SK-N-SH (cell line): Measurements from ENCODE around the gene ABCA8. TPM values are rescaled to one million over a fixed set of nuclear protein-coding genes. Genes with fewer than 3 reads are reported as not detected.
"Not testable (repeated sequence)": the region's sequence is repeated elsewhere in the genome, so short reads cannot be mapped to it uniquely, and the experiment has no call there.

ENCODE experiments used
- CTCF ChIA-PET: fragments of 300-600, 350-600 bp; formaldehyde crosslinking; extraction: SDS; loops from one replicate; lab custom pipeline; 2021; lab: Yijun Ruan, JAX
- POLR2A ChIA-PET: fragments of 350-600 bp; sonication (Branson Sonifier 250); formaldehyde crosslinking; extraction: SDS; loops from one replicate; lab custom pipeline; 2020; ENCODE audit warnings: antibody characterized with exemption, inconsistent platforms; lab: Yijun Ruan, JAX
- DNase-seq: peaks from one replicate; pipeline ENCODE4 v3.0.0; 2012
- H2AFZ ChIP-seq: fragments of 200-600 bp; sonication (generic); 2 replicates; pipeline ENCODE4 v1.8.1; 2016; ENCODE audit warnings: antibody characterized with exemption, mild to moderate bottlenecking, low read depth
- H3F3A ChIP-seq: fragments of 200-600 bp; sonication (generic); replicated peaks from 2 replicates; pipeline ENCODE3; 2016; ENCODE audit warnings: antibody characterized with exemption, mild to moderate bottlenecking; ENCODE audit not compliant: insufficient read depth
- H3K27ac ChIP-seq, 2 experiments: fragments of 200-500 bp in 1 of 2; fragments of 200-600 bp in 1 of 2; sonication (Bioruptor generic) in 1 of 2; sonication (generic), shearing (Covaris generic) in 1 of 2; 2 replicates each; pipeline versions ENCODE4 v1.5.1 to v1.6.1; 2014 to 2016; ENCODE audit warnings: low read depth in 2 of 2, inconsistent platforms in 1 of 2, low read length in 1 of 2, mild to moderate bottlenecking in 1 of 2, mixed read lengths in 1 of 2
- H3K27me3 ChIP-seq: fragments of 200-600 bp; sonication (generic), shearing (Covaris generic); 2 replicates; pipeline ENCODE4 v1.6.1; 2016; ENCODE audit warnings: mixed run types; ENCODE audit not compliant: insufficient read depth
- H3K36me3 ChIP-seq, 2 experiments: fragments of 200-500 bp in 1 of 2; fragments of 200-600 bp in 1 of 2; sonication (Bioruptor generic) in 1 of 2; sonication (generic) in 1 of 2; replicated peaks in 1 of 2; 2 replicates each; pipeline versions ENCODE3 to v1.5.1; 2014 to 2016; ENCODE audit warnings: low read length in 1 of 2, mild to moderate bottlenecking in 1 of 2; ENCODE audit not compliant: insufficient read depth in 2 of 2, control insufficient read depth in 1 of 2
- H3K4me1 ChIP-seq, 2 experiments: fragments of 200-500 bp in 1 of 2; fragments of 200-600 bp in 1 of 2; sonication (Bioruptor generic) in 1 of 2; sonication (generic), shearing (Covaris generic) in 1 of 2; 2 replicates each; pipeline versions ENCODE4 v1.5.1 to v1.6.1; 2014 to 2016; ENCODE audit warnings: low read depth in 1 of 2, low read length in 1 of 2, mixed run types in 1 of 2; ENCODE audit not compliant: insufficient read depth in 2 of 2, control insufficient read depth in 1 of 2
- H3K4me2 ChIP-seq: fragments of 200-600 bp; sonication (generic), shearing (Covaris generic); 2 replicates; pipeline ENCODE4 v1.6.1; 2017; ENCODE audit warnings: mixed run types
- H3K4me3 ChIP-seq, 2 experiments: fragments of 200-500 bp in 1 of 2; fragments of 200-600 bp in 1 of 2; sonication (Bioruptor generic) in 1 of 2; sonication (generic), shearing (Covaris generic) in 1 of 2; 2 replicates each; pipeline versions ENCODE4 v1.5.1 to v1.8.1; 2014 to 2016; ENCODE audit warnings: low read depth in 2 of 2, inconsistent platforms in 1 of 2, low read length in 1 of 2, mild to moderate bottlenecking in 1 of 2, mixed read lengths in 1 of 2, moderate library complexity in 1 of 2
- H3K79me2 ChIP-seq: fragments of 200-600 bp; sonication (generic); 2 replicates; pipeline ENCODE4 v1.8.1; 2017; ENCODE audit warnings: mild to moderate bottlenecking; ENCODE audit not compliant: insufficient read depth
- H3K9ac ChIP-seq: fragments of 200-600 bp; sonication (generic); 2 replicates; pipeline ENCODE4 v1.6.1; 2017; ENCODE audit warnings: mixed run types
- H3K9me2 ChIP-seq: fragments of 200-600 bp; sonication (generic); 2 replicates; pipeline ENCODE4 v1.6.1; 2017; ENCODE audit warnings: mixed run types
- H3K9me3 ChIP-seq: fragments of 200-600 bp; sonication (generic); 2 replicates; pipeline ENCODE4 v1.6.1; 2017; ENCODE audit warnings: mixed run types, mild to moderate bottlenecking, moderate library complexity
- H4K20me1 ChIP-seq: fragments of 200-600 bp; sonication (generic); 2 replicates; pipeline ENCODE4 v1.6.1; 2017; ENCODE audit warnings: mild to moderate bottlenecking, mixed run types; ENCODE audit not compliant: insufficient read depth
- EP300 ChIP-seq, 2 experiments: IDR thresholded peaks; 2 replicates each; pipeline versions ENCODE4 v1.4.0 to v1.6.1; 2012; ENCODE audit warnings: borderline replicate concordance in 1 of 2, low read depth in 1 of 2, low read length in 1 of 2
- EZH2phosphoT487 ChIP-seq: fragments of 200-600 bp; sonication (generic); IDR thresholded peaks from 2 replicates; pipeline ENCODE4 v1.6.1; 2017; ENCODE audit warnings: low read depth, mixed run types, mild to moderate bottlenecking, antibody characterized with exemption, moderate library complexity, borderline replicate concordance
- FOXJ3 ChIP-seq: sonication (generic); formaldehyde crosslinking; IDR thresholded peaks from 2 replicates; pipeline ENCODE4 v1.5.1; 2020; ENCODE audit warnings: mild to moderate bottlenecking, missing genetic modification reagents
- GABPA ChIP-seq: IDR thresholded peaks from 2 replicates; pipeline ENCODE4 v1.4.0; 2012; ENCODE audit warnings: low read depth, mild to moderate bottlenecking
- GATA2 ChIP-seq: sonication (generic); formaldehyde crosslinking; IDR thresholded peaks from 2 replicates; pipeline ENCODE4 v1.5.0; 2020; ENCODE audit warnings: mild to moderate bottlenecking, missing genetic modification reagents
- MEF2A ChIP-seq: IDR thresholded peaks from 2 replicates; pipeline ENCODE4 v1.4.0; 2012; ENCODE audit warnings: low read depth, borderline replicate concordance
- RAD21 ChIP-seq: IDR thresholded peaks from 2 replicates; pipeline ENCODE4 v1.6.1; 2012; ENCODE audit warnings: mild to moderate bottlenecking, low read length
- RCOR1 ChIP-seq: fragments of 150-350 bp; IDR thresholded peaks from 2 replicates; pipeline ENCODE4 v1.6.1; 2017; ENCODE audit warnings: antibody characterized with exemption, low read length
- SIN3A ChIP-seq: IDR thresholded peaks from 2 replicates; pipeline ENCODE4 v1.6.1; 2012; ENCODE audit warnings: low read depth, mild to moderate bottlenecking, low read length, moderate library complexity, borderline replicate concordance
- TAF1 ChIP-seq: IDR thresholded peaks from 2 replicates; pipeline ENCODE4 v1.6.1; 2012; ENCODE audit warnings: low read depth, mild to moderate bottlenecking, low read length, moderate library complexity, borderline replicate concordance
- TCF12 ChIP-seq: IDR thresholded peaks from 2 replicates; pipeline ENCODE4 v1.4.0; 2012
- TEAD4 ChIP-seq: IDR thresholded peaks from 2 replicates; pipeline ENCODE4 v1.4.0; 2012; ENCODE audit warnings: mild to moderate bottlenecking, borderline replicate concordance; ENCODE audit not compliant: insufficient read depth
- YY1 ChIP-seq: IDR thresholded peaks from 2 replicates; pipeline ENCODE4 v1.4.0; 2012; ENCODE audit warnings: low read depth, mild to moderate bottlenecking
- WGBS: methylation state at CpG from one replicate; pipeline ENCODE4 v1.1.6; 2017; ENCODE audit warnings: low lambda C conversion rate; 5-methylcytosine and 5-hydroxymethylcytosine counted together
- polyA plus RNA-seq, 3 experiments: library from polyadenylated mRNA; depleted of rRNA; stranded (reverse); fragments of >200 nt; gene quantifications; 2 replicates each; pipeline ENCODE4 v1.2.3, GENCODE V29; 2012
- TF ChIP-seq, protein P1 (sequence below): IDR thresholded peaks from 2 replicates; pipeline ENCODE4 v1.4.0; 2012; ENCODE audit warnings: low read depth, borderline replicate concordance

The ABCA8 gene
- polyA plus RNA-seq, 1 of the 3 experiments (the other 2 are of a cell fraction), result 2.3 TPM

DNA sequence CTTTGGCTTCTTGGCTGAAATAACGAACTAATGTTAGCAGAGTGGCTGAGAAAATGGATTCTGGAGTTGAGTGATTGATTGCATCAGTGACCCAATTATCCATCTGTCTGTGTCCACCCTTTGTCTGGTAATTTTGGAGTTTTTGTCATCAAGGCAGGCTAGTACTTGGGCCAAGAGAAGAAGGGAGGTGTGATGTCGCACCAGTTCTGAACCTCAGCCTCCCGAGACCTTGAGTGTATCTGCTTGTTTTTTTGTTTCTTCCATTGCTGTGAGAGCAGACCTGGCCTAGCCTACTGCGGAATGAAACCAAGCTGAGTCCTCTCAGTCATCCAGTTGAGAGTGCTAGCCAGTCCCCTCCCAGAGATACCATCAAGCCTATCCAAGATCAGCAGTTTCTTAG, 4.5 kb downstream of the ABCA8 start:
- no peak overlapping the region for H3K27ac ChIP-seq
- H3K9me2 ChIP-seq, result no peaks in the 10 kb centered on the region
- H4K20me1 ChIP-seq, result no peaks in the 10 kb centered on the region
- no peak overlapping the region for H3K9ac ChIP-seq
- no peaks in the 10 kb centered on the region; the same call in 1 of the 2 replicates for H3K27me3 ChIP-seq
- no peaks in the 10 kb centered on the region for H3K79me2 ChIP-seq
- no peaks in the 10 kb centered on the region for H3K4me1 ChIP-seq
- no peak for DNase-seq
- H3K36me3 ChIP-seq, result no peaks in the 10 kb centered on the region
- WGBS, result 18% methylated on average over 4 of the region's 4 CpGs
- H2AFZ ChIP-seq, result no peak overlapping the region
- TF ChIP-seq TCF12, result no peak
- TF ChIP-seq GATA2, result no peak
- no peak for TF ChIP-seq EZH2phosphoT487
- no peak for TF ChIP-seq YY1
- TF ChIP-seq GABPA, result no peak
- TF ChIP-seq, protein P1, sequence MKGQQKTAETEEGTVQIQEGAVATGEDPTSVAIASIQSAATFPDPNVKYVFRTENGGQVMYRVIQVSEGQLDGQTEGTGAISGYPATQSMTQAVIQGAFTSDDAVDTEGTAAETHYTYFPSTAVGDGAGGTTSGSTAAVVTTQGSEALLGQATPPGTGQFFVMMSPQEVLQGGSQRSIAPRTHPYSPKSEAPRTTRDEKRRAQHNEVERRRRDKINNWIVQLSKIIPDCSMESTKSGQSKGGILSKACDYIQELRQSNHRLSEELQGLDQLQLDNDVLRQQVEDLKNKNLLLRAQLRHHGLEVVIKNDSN, result no peak
- no peak for TF ChIP-seq TEAD4
- no peak for TF ChIP-seq EP300 (IDR thresholded peaks at IDR 0.05; ENCODE audit: borderline replicate concordance in 1 of 2, low read depth in 1 of 2, low read length in 1 of 2)
- TF ChIP-seq RCOR1, result no peak
- no peak for TF ChIP-seq TAF1
- TF ChIP-seq SIN3A, result no peak
- ChIA-PET POLR2A (no interaction called here), CTCF (interaction anchor here (1.2 to 1.3 kb wide), 2 partner anchors 11 to 296 kb away, joined by 3 read pairs; no protein-coding TSS in a partner anchor)
- H3K4me2 ChIP-seq, result no peak overlapping the region
- H3K9me3 ChIP-seq, result no peaks in the 10 kb centered on the region
- H3F3A ChIP-seq, result no peaks in the 10 kb centered on the region
- H3K4me3 ChIP-seq, result no peak overlapping the region

GRCh38 chr17:68947868-68948267, 7.3 kb downstream of the ABCA8 start:
- H3K36me3 ChIP-seq, DNase-seq, H3K79me2 ChIP-seq, POLR2A ChIA-PET, H3K4me3 ChIP-seq, H3K9ac ChIP-seq, H3K27ac ChIP-seq, H3K4me1 ChIP-seq, H3K9me2 ChIP-seq, H3K4me2 ChIP-seq, H4K20me1 ChIP-seq, H2AFZ ChIP-seq, H3K27me3 ChIP-seq, H3F3A ChIP-seq, H3K9me3 ChIP-seq, CTCF ChIA-PET: not testable (repeated sequence)
- WGBS, result 26% methylated on average over 1 of the region's 1 CpG

DNA sequence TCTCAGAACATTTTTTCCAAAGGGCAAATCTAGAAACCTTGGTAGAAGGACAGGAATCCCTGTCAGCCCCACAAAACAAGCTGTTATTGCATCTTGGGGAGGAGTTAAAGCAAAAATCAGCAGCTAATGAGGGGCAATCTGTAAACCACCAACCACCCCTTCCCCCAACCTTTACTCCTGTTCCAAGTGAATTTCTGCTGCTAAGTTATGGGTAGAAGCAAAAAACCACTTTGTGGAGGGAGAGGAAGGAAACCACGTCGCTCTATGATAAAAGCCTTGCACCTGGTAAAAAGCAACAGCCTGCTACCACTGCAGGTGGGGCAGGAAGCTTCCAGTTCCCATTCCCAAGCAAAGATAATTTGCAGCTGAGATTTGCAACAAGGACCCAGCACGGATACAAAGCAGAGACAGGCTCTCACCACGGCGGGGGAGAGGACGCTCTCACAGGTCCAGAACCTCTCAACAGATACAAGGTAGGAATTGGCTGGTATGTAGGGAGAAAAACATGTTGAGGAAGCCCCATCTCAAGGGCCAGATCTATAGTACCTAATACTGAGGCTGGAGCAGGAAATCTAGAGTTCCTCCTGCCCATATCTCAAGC, 10.7 kb downstream of the ABCA8 start:
- CTCF ChIA-PET, result interaction anchor here (0.5 to 1.7 kb wide), 2 partner anchors 173 to 563 kb away, joined by 3 to 7 read pairs; no protein-coding TSS in a partner anchor
- Histone ChIP-seq H3K79me2 (no peaks in the 10 kb centered on the region), H3K9me2 (no peaks in the 10 kb centered on the region), H3K27ac (no peak overlapping the region), H3K4me2 (no peak overlapping the region), H3K9ac (no peak overlapping the region), H4K20me1 (no peaks in the 10 kb centered on the region), H3K9me3 (no peaks in the 10 kb centered on the region), H3F3A (no peaks in the 10 kb centered on the region), H3K4me1 (no peaks in the 10 kb centered on the region), H3K36me3 (no peaks in the 10 kb centered on the region), H2AFZ (no peak overlapping the region), H3K27me3 (no peaks in the 10 kb centered on the region), H3K4me3 (no peak overlapping the region)
- 67% methylated on average over 6 of the region's 6 CpGs for WGBS
- DNase-seq, result no peak
- POLR2A ChIA-PET, result no interaction called here
- TF ChIP-seq RAD21, result no peak
- no peak for TF ChIP-seq FOXJ3 (CRISPR knock-in tag)
- TF ChIP-seq TCF12, result no peak
- TF ChIP-seq MEF2A, result no peak

GRCh38 chr17:68943812-68944182, 11.4 kb downstream of the ABCA8 start:
- H3K4me3 ChIP-seq, H3K9me2 ChIP-seq, H3K4me2 ChIP-seq, H3K36me3 ChIP-seq, H4K20me1 ChIP-seq, H2AFZ ChIP-seq, H3K9me3 ChIP-seq, H3F3A ChIP-seq, H3K4me1 ChIP-seq, POLR2A ChIA-PET, H3K9ac ChIP-seq, DNase-seq, H3K79me2 ChIP-seq, H3K27me3 ChIP-seq, H3K27ac ChIP-seq: not testable (repeated sequence)
- WGBS, result 18% methylated on average over 2 of the region's 2 CpGs
- CTCF ChIA-PET, result interaction anchor here (1.2 to 1.9 kb wide), 3 partner anchors 15 to 172 kb away, joined by 3 to 7 read pairs (median 5); no protein-coding TSS in a partner anchor
